Smooth muscle cell (in vitro differentiated cells): ENCODE results near the gene HES5. TPM values are rescaled to one million over a fixed set of nuclear protein-coding genes. Genes with fewer than 3 reads are reported as not detected.

Experiments
- DNase-seq: peaks from one replicate; lab custom pipeline; 2025; ENCODE audit not compliant: unreplicated experiment; lab: John Stamatoyannopoulos, UW
- H2AFZ ChIP-seq: fragments of 200-600 bp; sonication (generic); 2 replicates; pipeline ENCODE4 v1.6.0; 2016; ENCODE audit warnings: antibody characterized with exemption, low read depth, mild to moderate bottlenecking
- H3F3A ChIP-seq: fragments of 200-600 bp; sonication (generic); 2 replicates; pipeline ENCODE4 v1.6.0; 2017; ENCODE audit warnings: antibody characterized with exemption, low read depth
- H3K27ac ChIP-seq: fragments of 200-600 bp; sonication (generic); 2 replicates; pipeline ENCODE4 v1.5.1; 2016; ENCODE audit warnings: low read depth, mild to moderate bottlenecking
- H3K27me3 ChIP-seq: fragments of 200-600 bp; sonication (generic); 2 replicates; pipeline ENCODE4 v1.6.1; 2016; ENCODE audit warnings: low read depth, mild to moderate bottlenecking
- H3K36me3 ChIP-seq: fragments of 200-600 bp; sonication (generic); 2 replicates; pipeline ENCODE4 v1.5.1; 2016; ENCODE audit warnings: low read depth
- H3K4me1 ChIP-seq: fragments of 200-600 bp; sonication (generic); 2 replicates; pipeline ENCODE4 v1.5.1; 2016; ENCODE audit warnings: low read depth
- H3K4me2 ChIP-seq: fragments of 200-600 bp; sonication (generic); 2 replicates; pipeline ENCODE4 v1.6.0; 2016; ENCODE audit warnings: mild to moderate bottlenecking
- H3K4me3 ChIP-seq: fragments of 200-600 bp; sonication (generic); 2 replicates; pipeline ENCODE4 v1.5.1; 2016; ENCODE audit warnings: mild to moderate bottlenecking
- H3K79me2 ChIP-seq: fragments of 200-600 bp; sonication (generic); 2 replicates; pipeline ENCODE4 v1.6.0; 2016; ENCODE audit warnings: low read depth, mild to moderate bottlenecking
- H3K9ac ChIP-seq: fragments of 200-600 bp; sonication (generic); 2 replicates; pipeline ENCODE4 v1.6.0; 2016; ENCODE audit warnings: low read depth
- H3K9me3 ChIP-seq: fragments of 200-600 bp; sonication (generic); replicated peaks from 2 replicates; pipeline ENCODE4 v1.5.1; 2016; ENCODE audit warnings: low read depth
- H4K20me1 ChIP-seq: fragments of 200-600 bp; sonication (generic); 2 replicates; pipeline ENCODE4 v1.6.0; 2016; ENCODE audit warnings: low read depth
- CTCF ChIP-seq: fragments of 200-600 bp; sonication (generic); IDR thresholded peaks from 2 replicates; pipeline ENCODE4 v1.5.1; 2017; ENCODE audit warnings: borderline replicate concordance, mild to moderate bottlenecking, antibody characterized with exemption; ENCODE audit not compliant: insufficient read depth, poor library complexity, severe bottlenecking
- WGBS: methylation state at CpG from one replicate; pipeline ENCODE4 v1.1.7; 2016; ENCODE audit warnings: low lambda C conversion rate; 5-methylcytosine and 5-hydroxymethylcytosine counted together
- polyA plus RNA-seq: library from polyadenylated mRNA; unstranded; fragments of >200 nt; fragmentation: Nextera tagmentation; extraction: Ambion mirVana; gene quantifications from 2 replicates; pipeline ENCODE4 v1.2.1, GENCODE V29; 2016
- total RNA-seq: library from RNA; depleted of rRNA; stranded (reverse); fragments of >200 nt; gene quantifications from 2 replicates; pipeline ENCODE4 v1.2.3, GENCODE V29; 2014

HES5 gene
- total and polyA plus RNA-seq, 2 experiments from 2014 or later: 1.6 to 1.7 TPM

- Histone ChIP-seq H3F3A (no peaks in the 10 kb centered on the region), H3K79me2 (no peaks in the 10 kb centered on the region), H3K4me2 (no peak overlapping the region), H3K9ac (no peak overlapping the region), H3K27ac (no peak overlapping the region), H3K9me3 (no peaks in the 10 kb centered on the region), H3K4me3 (no peak overlapping the region), H3K4me1 (no peaks in the 10 kb centered on the region), H3K27me3 (no peaks in the 10 kb centered on the region), H3K36me3 (no peaks in the 10 kb centered on the region), H4K20me1 (peaks cover 33% of the 10 kb centered on the region), H2AFZ (no peak overlapping the region)
- 96% methylated on average over 45 of the region's 45 CpGs for WGBS
- no peak for DNase-seq
- peak; percentile 13 for TF ChIP-seq CTCF
These were observed 14.9 kb downstream of the HES5 start for GRCh38 chr1:2514863-2515762.

- Histone ChIP-seq H3K36me3 (no peaks in the 10 kb centered on the region), H3K4me2 (no peak overlapping the region), H4K20me1 (peaks cover 34% of the 10 kb centered on the region), H3K9me3 (no peaks in the 10 kb centered on the region), H3K9ac (no peak overlapping the region), H3K27me3 (no peaks in the 10 kb centered on the region), H3F3A (no peaks in the 10 kb centered on the region), H2AFZ (no peak overlapping the region), H3K79me2 (no peaks in the 10 kb centered on the region), H3K4me3 (no peak overlapping the region), H3K27ac (no peak overlapping the region), H3K4me1 (no peaks in the 10 kb centered on the region)
- no peak for DNase-seq
- WGBS: 97% methylated on average over 37 of the region's 43 CpGs
- no peak for TF ChIP-seq CTCF
These were observed 16.0 kb downstream of the HES5 start for GRCh38 chr1:2513939-2514652.

- DNase-seq: no peak
- H3K4me2 ChIP-seq: no peak overlapping the region
- no peaks in the 10 kb centered on the region for H3K4me1 ChIP-seq
- H3K9ac ChIP-seq: no peak overlapping the region
- peaks cover 43% of the 10 kb centered on the region for H4K20me1 ChIP-seq
- H3K36me3 ChIP-seq: no peaks in the 10 kb centered on the region
- H3K27ac ChIP-seq: no peak overlapping the region
- TF ChIP-seq CTCF: no peak
- no peaks in the 10 kb centered on the region for H3K79me2 ChIP-seq
- H3F3A ChIP-seq: no peaks in the 10 kb centered on the region
- no peak overlapping the region for H3K4me3 ChIP-seq
- WGBS: 97% methylated on average over 30 of the region's 31 CpGs
- no peak overlapping the region for H2AFZ ChIP-seq
- no peaks in the 10 kb centered on the region for H3K9me3 ChIP-seq
- H3K27me3 ChIP-seq: no peaks in the 10 kb centered on the region
These were observed 17.1 kb downstream of the HES5 start for GRCh38 chr1:2512862-2513421.
